SK-N-SH (cell line): Measurements from ENCODE around the gene BAIAP2L2. TPM values are rescaled to one million over a fixed set of nuclear protein-coding genes. Genes with fewer than 3 reads are reported as not detected.

Experiments used
- CTCF ChIA-PET: fragments of 300-600, 350-600 bp; formaldehyde crosslinking; extraction: SDS; loops from one replicate; lab custom pipeline; 2021; lab: Yijun Ruan, JAX
- POLR2A ChIA-PET: fragments of 350-600 bp; sonication (Branson Sonifier 250); formaldehyde crosslinking; extraction: SDS; loops from one replicate; lab custom pipeline; 2020; ENCODE audit warnings: antibody characterized with exemption, inconsistent platforms; lab: Yijun Ruan, JAX
- DNase-seq: peaks from one replicate; pipeline ENCODE4 v3.0.0; 2012
- H2AFZ ChIP-seq: fragments of 200-600 bp; sonication (generic); 2 replicates; pipeline ENCODE4 v1.8.1; 2016; ENCODE audit warnings: antibody characterized with exemption, mild to moderate bottlenecking, low read depth
- H3F3A ChIP-seq: fragments of 200-600 bp; sonication (generic); replicated peaks from 2 replicates; pipeline ENCODE3; 2016; ENCODE audit warnings: antibody characterized with exemption, mild to moderate bottlenecking; ENCODE audit not compliant: insufficient read depth
- H3K27ac ChIP-seq, 2 experiments: fragments of 200-500 bp in 1 of 2; fragments of 200-600 bp in 1 of 2; sonication (Bioruptor generic) in 1 of 2; sonication (generic), shearing (Covaris generic) in 1 of 2; 2 replicates each; pipeline versions ENCODE4 v1.5.1 to v1.6.1; 2014 to 2016; ENCODE audit warnings: low read depth in 2 of 2, inconsistent platforms in 1 of 2, low read length in 1 of 2, mild to moderate bottlenecking in 1 of 2, mixed read lengths in 1 of 2
- H3K27me3 ChIP-seq: fragments of 200-600 bp; sonication (generic), shearing (Covaris generic); 2 replicates; pipeline ENCODE4 v1.6.1; 2016; ENCODE audit warnings: mixed run types; ENCODE audit not compliant: insufficient read depth
- H3K36me3 ChIP-seq, 2 experiments: fragments of 200-500 bp in 1 of 2; fragments of 200-600 bp in 1 of 2; sonication (Bioruptor generic) in 1 of 2; sonication (generic) in 1 of 2; replicated peaks in 1 of 2; 2 replicates each; pipeline versions ENCODE3 to v1.5.1; 2014 to 2016; ENCODE audit warnings: low read length in 1 of 2, mild to moderate bottlenecking in 1 of 2; ENCODE audit not compliant: insufficient read depth in 2 of 2, control insufficient read depth in 1 of 2
- H3K4me1 ChIP-seq, 2 experiments: fragments of 200-500 bp in 1 of 2; fragments of 200-600 bp in 1 of 2; sonication (Bioruptor generic) in 1 of 2; sonication (generic), shearing (Covaris generic) in 1 of 2; 2 replicates each; pipeline versions ENCODE4 v1.5.1 to v1.6.1; 2014 to 2016; ENCODE audit warnings: low read depth in 1 of 2, low read length in 1 of 2, mixed run types in 1 of 2; ENCODE audit not compliant: insufficient read depth in 2 of 2, control insufficient read depth in 1 of 2
- H3K4me2 ChIP-seq: fragments of 200-600 bp; sonication (generic), shearing (Covaris generic); 2 replicates; pipeline ENCODE4 v1.6.1; 2017; ENCODE audit warnings: mixed run types
- H3K4me3 ChIP-seq, 2 experiments: fragments of 200-500 bp in 1 of 2; fragments of 200-600 bp in 1 of 2; sonication (Bioruptor generic) in 1 of 2; sonication (generic), shearing (Covaris generic) in 1 of 2; 2 replicates each; pipeline versions ENCODE4 v1.5.1 to v1.8.1; 2014 to 2016; ENCODE audit warnings: low read depth in 2 of 2, inconsistent platforms in 1 of 2, low read length in 1 of 2, mild to moderate bottlenecking in 1 of 2, mixed read lengths in 1 of 2, moderate library complexity in 1 of 2
- H3K79me2 ChIP-seq: fragments of 200-600 bp; sonication (generic); 2 replicates; pipeline ENCODE4 v1.8.1; 2017; ENCODE audit warnings: mild to moderate bottlenecking; ENCODE audit not compliant: insufficient read depth
- H3K9ac ChIP-seq: fragments of 200-600 bp; sonication (generic); 2 replicates; pipeline ENCODE4 v1.6.1; 2017; ENCODE audit warnings: mixed run types
- H3K9me2 ChIP-seq: fragments of 200-600 bp; sonication (generic); 2 replicates; pipeline ENCODE4 v1.6.1; 2017; ENCODE audit warnings: mixed run types
- H3K9me3 ChIP-seq: fragments of 200-600 bp; sonication (generic); 2 replicates; pipeline ENCODE4 v1.6.1; 2017; ENCODE audit warnings: mixed run types, mild to moderate bottlenecking, moderate library complexity
- H4K20me1 ChIP-seq: fragments of 200-600 bp; sonication (generic); 2 replicates; pipeline ENCODE4 v1.6.1; 2017; ENCODE audit warnings: mild to moderate bottlenecking, mixed run types; ENCODE audit not compliant: insufficient read depth
- CHD2 ChIP-seq: fragments of 150-350 bp; IDR thresholded peaks from 2 replicates; pipeline ENCODE4 v1.6.1; 2018; ENCODE audit warnings: low read length; ENCODE audit not compliant: partially characterized antibody
- ELF1 ChIP-seq: IDR thresholded peaks from 2 replicates; pipeline ENCODE4 v1.4.0; 2012
- EP300 ChIP-seq, 2 experiments: IDR thresholded peaks; 2 replicates each; pipeline versions ENCODE4 v1.4.0 to v1.6.1; 2012; ENCODE audit warnings: borderline replicate concordance in 1 of 2, low read depth in 1 of 2, low read length in 1 of 2
- FOSL2 ChIP-seq: IDR thresholded peaks from 2 replicates; pipeline ENCODE4 v1.4.0; 2012; ENCODE audit warnings: low read depth, mild to moderate bottlenecking, moderate library complexity, borderline replicate concordance
- FOXJ3 ChIP-seq: sonication (generic); formaldehyde crosslinking; IDR thresholded peaks from 2 replicates; pipeline ENCODE4 v1.5.1; 2020; ENCODE audit warnings: mild to moderate bottlenecking, missing genetic modification reagents
- FOXM1 ChIP-seq: IDR thresholded peaks from 2 replicates; pipeline ENCODE4 v1.4.0; 2012; ENCODE audit warnings: low read depth, mild to moderate bottlenecking
- GATA2 ChIP-seq: sonication (generic); formaldehyde crosslinking; IDR thresholded peaks from 2 replicates; pipeline ENCODE4 v1.5.0; 2020; ENCODE audit warnings: mild to moderate bottlenecking, missing genetic modification reagents
- MEF2A ChIP-seq: IDR thresholded peaks from 2 replicates; pipeline ENCODE4 v1.4.0; 2012; ENCODE audit warnings: low read depth, borderline replicate concordance
- MXI1 ChIP-seq: IDR thresholded peaks from 2 replicates; pipeline ENCODE4 v1.6.1; 2012; ENCODE audit warnings: mild to moderate bottlenecking, low read depth, low read length, improper control_type of control experiment
- NRF1 ChIP-seq: IDR thresholded peaks from 2 replicates; pipeline ENCODE4 v1.6.1; 2012; ENCODE audit warnings: low read depth, mild to moderate bottlenecking, low read length
- RFX5 ChIP-seq: IDR thresholded peaks from 2 replicates; pipeline ENCODE4 v1.6.1; 2012; ENCODE audit warnings: mild to moderate bottlenecking, improper control_type of control experiment, low read length
- RXRA ChIP-seq: IDR thresholded peaks from 2 replicates; pipeline ENCODE4 v1.4.0; 2012; ENCODE audit warnings: low read depth, mild to moderate bottlenecking, borderline replicate concordance
- SIN3A ChIP-seq: IDR thresholded peaks from 2 replicates; pipeline ENCODE4 v1.6.1; 2012; ENCODE audit warnings: low read depth, mild to moderate bottlenecking, low read length, moderate library complexity, borderline replicate concordance
- SMC3 ChIP-seq: IDR thresholded peaks from 2 replicates; pipeline ENCODE4 v1.6.1; 2012; ENCODE audit warnings: low read depth, low read length, improper control_type of control experiment
- TAF1 ChIP-seq: IDR thresholded peaks from 2 replicates; pipeline ENCODE4 v1.6.1; 2012; ENCODE audit warnings: low read depth, mild to moderate bottlenecking, low read length, moderate library complexity, borderline replicate concordance
- TCF12 ChIP-seq: IDR thresholded peaks from 2 replicates; pipeline ENCODE4 v1.4.0; 2012
- TEAD4 ChIP-seq: IDR thresholded peaks from 2 replicates; pipeline ENCODE4 v1.4.0; 2012; ENCODE audit warnings: mild to moderate bottlenecking, borderline replicate concordance; ENCODE audit not compliant: insufficient read depth
- YY1 ChIP-seq: IDR thresholded peaks from 2 replicates; pipeline ENCODE4 v1.4.0; 2012; ENCODE audit warnings: low read depth, mild to moderate bottlenecking
- WGBS: methylation state at CpG from one replicate; pipeline ENCODE4 v1.1.6; 2017; ENCODE audit warnings: low lambda C conversion rate; 5-methylcytosine and 5-hydroxymethylcytosine counted together
- polyA plus RNA-seq, 3 experiments: library from polyadenylated mRNA; depleted of rRNA; stranded (reverse); fragments of >200 nt; gene quantifications; 2 replicates each; pipeline ENCODE4 v1.2.3, GENCODE V29; 2012
- TF ChIP-seq, protein P1 (sequence below): IDR thresholded peaks from 2 replicates; pipeline ENCODE4 v1.4.0; 2012; ENCODE audit warnings: low read depth, borderline replicate concordance
- TF ChIP-seq, protein P2 (sequence below): IDR thresholded peaks from 2 replicates; pipeline ENCODE4 v1.4.0; 2012; ENCODE audit warnings: low read depth
- TF ChIP-seq, protein P3 (sequence below): IDR thresholded peaks from 2 replicates; pipeline ENCODE4 v1.4.0; 2012; ENCODE audit warnings: low read depth, borderline replicate concordance
- TF ChIP-seq, protein P4 (sequence below): fragments of 150-350 bp; IDR thresholded peaks from 2 replicates; pipeline ENCODE4 v1.6.1; 2016; ENCODE audit warnings: mild to moderate bottlenecking, low read depth, low read length

BAIAP2L2 gene
- polyA plus RNA-seq, 1 of the 3 experiments (the other 2 are of a cell fraction), result 0.16 TPM

DNA sequence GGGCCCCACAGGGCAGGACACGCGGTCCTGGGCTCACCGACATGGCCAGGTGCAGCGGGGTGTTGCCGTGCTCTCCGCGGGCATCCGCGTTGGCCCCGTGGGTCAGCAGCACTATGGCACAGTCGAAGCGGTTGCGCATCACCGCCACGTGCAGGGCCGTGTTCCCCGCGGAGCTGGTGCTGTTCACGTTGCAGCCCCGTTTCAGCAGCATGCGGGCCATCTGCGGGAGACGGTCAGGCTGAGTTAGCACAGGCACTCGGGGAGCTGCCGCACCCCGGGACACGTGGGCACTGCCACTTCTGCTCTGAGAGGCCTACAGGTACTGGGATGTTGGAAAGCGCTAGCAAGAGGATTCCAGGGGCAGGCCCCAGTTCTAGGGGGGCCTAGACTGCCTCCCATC is 22.3 kb upstream of the BAIAP2L2 start:
- POLR2A ChIA-PET, result no interaction called here
- WGBS, result no CpG with 5 or more reads among the region's 28 CpGs
- no peak for TF ChIP-seq NRF1
- no peak for TF ChIP-seq FOSL2
- TF ChIP-seq, protein P1, sequence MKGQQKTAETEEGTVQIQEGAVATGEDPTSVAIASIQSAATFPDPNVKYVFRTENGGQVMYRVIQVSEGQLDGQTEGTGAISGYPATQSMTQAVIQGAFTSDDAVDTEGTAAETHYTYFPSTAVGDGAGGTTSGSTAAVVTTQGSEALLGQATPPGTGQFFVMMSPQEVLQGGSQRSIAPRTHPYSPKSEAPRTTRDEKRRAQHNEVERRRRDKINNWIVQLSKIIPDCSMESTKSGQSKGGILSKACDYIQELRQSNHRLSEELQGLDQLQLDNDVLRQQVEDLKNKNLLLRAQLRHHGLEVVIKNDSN, result no peak
- no peak for TF ChIP-seq TAF1
- no peak for TF ChIP-seq FOXM1
- TF ChIP-seq, protein P2, sequence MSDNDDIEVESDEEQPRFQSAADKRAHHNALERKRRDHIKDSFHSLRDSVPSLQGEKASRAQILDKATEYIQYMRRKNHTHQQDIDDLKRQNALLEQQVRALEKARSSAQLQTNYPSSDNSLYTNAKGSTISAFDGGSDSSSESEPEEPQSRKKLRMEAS, result no peak
- TF ChIP-seq, protein P3, sequence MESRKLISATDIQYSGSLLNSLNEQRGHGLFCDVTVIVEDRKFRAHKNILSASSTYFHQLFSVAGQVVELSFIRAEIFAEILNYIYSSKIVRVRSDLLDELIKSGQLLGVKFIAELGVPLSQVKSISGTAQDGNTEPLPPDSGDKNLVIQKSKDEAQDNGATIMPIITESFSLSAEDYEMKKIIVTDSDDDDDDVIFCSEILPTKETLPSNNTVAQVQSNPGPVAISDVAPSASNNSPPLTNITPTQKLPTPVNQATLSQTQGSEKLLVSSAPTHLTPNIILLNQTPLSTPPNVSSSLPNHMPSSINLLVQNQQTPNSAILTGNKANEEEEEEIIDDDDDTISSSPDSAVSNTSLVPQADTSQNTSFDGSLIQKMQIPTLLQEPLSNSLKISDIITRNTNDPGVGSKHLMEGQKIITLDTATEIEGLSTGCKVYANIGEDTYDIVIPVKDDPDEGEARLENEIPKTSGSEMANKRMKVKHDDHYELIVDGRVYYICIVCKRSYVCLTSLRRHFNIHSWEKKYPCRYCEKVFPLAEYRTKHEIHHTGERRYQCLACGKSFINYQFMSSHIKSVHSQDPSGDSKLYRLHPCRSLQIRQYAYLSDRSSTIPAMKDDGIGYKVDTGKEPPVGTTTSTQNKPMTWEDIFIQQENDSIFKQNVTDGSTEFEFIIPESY, result no peak
- no peak for TF ChIP-seq RFX5
- TF ChIP-seq, protein P4, sequence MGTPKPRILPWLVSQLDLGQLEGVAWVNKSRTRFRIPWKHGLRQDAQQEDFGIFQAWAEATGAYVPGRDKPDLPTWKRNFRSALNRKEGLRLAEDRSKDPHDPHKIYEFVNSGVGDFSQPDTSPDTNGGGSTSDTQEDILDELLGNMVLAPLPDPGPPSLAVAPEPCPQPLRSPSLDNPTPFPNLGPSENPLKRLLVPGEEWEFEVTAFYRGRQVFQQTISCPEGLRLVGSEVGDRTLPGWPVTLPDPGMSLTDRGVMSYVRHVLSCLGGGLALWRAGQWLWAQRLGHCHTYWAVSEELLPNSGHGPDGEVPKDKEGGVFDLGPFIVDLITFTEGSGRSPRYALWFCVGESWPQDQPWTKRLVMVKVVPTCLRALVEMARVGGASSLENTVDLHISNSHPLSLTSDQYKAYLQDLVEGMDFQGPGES, result no peak
- TF ChIP-seq SIN3A, result no peak
- TF ChIP-seq RXRA, result no peak
- no peak for TF ChIP-seq SMC3
- no peak for TF ChIP-seq MEF2A
- no peak for TF ChIP-seq TEAD4
- TF ChIP-seq CHD2, result no peak

DNA sequence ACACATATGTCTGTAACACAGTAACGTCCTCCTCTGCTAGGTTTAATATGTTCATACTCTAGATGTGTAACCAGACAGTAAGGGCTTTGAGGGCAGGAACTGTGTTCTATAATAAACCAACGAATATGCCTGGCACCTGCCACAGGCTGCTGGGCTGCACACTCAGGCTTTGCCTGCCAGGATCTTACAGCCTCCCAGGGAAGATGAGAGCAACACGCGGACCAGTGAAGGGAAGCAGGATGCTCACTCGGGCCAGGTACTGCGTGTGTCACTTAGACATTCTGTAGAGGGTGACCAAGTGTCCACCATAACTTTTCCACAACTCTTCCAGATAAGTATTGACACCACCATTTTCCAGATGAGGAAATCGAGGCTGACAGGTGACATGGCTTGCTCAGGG is 21.7 kb upstream of the BAIAP2L2 start:
- Histone ChIP-seq H2AFZ (no peak overlapping the region), H3K4me3 (no peak overlapping the region), H3K36me3 (no peaks in the 10 kb centered on the region), H3K9me3 (no peaks in the 10 kb centered on the region), H3K9ac (no peak overlapping the region), H3K4me2 (no peak overlapping the region), H3K9me2 (no peaks in the 10 kb centered on the region), H3K27ac (no peak overlapping the region), H3K79me2 (no peaks in the 10 kb centered on the region), H3F3A (no peaks in the 10 kb centered on the region), H3K27me3 (no peaks in the 10 kb centered on the region), H4K20me1 (no peaks in the 10 kb centered on the region), H3K4me1 (no peaks in the 10 kb centered on the region)
- DNase-seq, result no peak
- ChIA-PET POLR2A (no interaction called here), CTCF (no interaction called here)
- 90% methylated on average over 4 of the region's 7 CpGs for WGBS
- TF ChIP-seq EP300 (IDR thresholded peaks at IDR 0.05; ENCODE audit: borderline replicate concordance in 1 of 2, low read depth in 1 of 2, low read length in 1 of 2), result no peak
- no peak for TF ChIP-seq GATA2 (CRISPR knock-in tag)
- TF ChIP-seq FOXJ3 (CRISPR knock-in tag), result no peak
- TF ChIP-seq, protein P1, result no peak
- no peak for TF ChIP-seq FOXM1
- TF ChIP-seq, protein P4, result no peak
- no peak for TF ChIP-seq TAF1
- TF ChIP-seq, protein P2, result no peak
- TF ChIP-seq YY1, result no peak
- TF ChIP-seq MXI1, result no peak
- TF ChIP-seq ELF1, result no peak
- TF ChIP-seq TEAD4, result no peak
- TF ChIP-seq TCF12, result no peak

More for the DNA sequence above, 22.3 kb upstream of the BAIAP2L2 start:
- Histone ChIP-seq H3K4me1 (no peaks in the 10 kb centered on the region), H2AFZ (no peak overlapping the region), H3K4me3 (no peak overlapping the region), H3K9ac (no peak overlapping the region), H3K9me2 (no peaks in the 10 kb centered on the region), H3F3A (no peaks in the 10 kb centered on the region), H3K27ac (no peak overlapping the region), H3K27me3 (no peaks in the 10 kb centered on the region), H4K20me1 (no peaks in the 10 kb centered on the region), H3K36me3 (no peaks in the 10 kb centered on the region), H3K9me3 (no peaks in the 10 kb centered on the region), H3K79me2 (no peaks in the 10 kb centered on the region), H3K4me2 (no peak overlapping the region)
- CTCF ChIA-PET, result interaction anchor here (1.3 kb wide), 1 partner anchor 18 kb away, joined by 4 read pairs; no protein-coding TSS in a partner anchor
- DNase-seq, result no peak
